IMR-90 (cell line): ENCODE results near the gene ACTL6B. TPM values are rescaled to one million over a fixed set of nuclear protein-coding genes. Genes with fewer than 3 reads are reported as not detected.
A peak's percentile ranks its signal among the peaks of the same experiment; 100 is the strongest.

Experiments used
- ATAC-seq: fragments of 200-7000 bp; cut with Tn5 transposase; 2 replicates; pipeline ENCODE4 v1.9.1; 2020; ENCODE audit warnings: low read depth, mild to moderate bottlenecking, moderate library complexity
- BruUV-seq: library from RNA; stranded (reverse); fragments of 400-500 nt; replicated peaks from 2 replicates; lab custom pipeline; 2021; lab: Mats Ljungman, UMichigan
- CTCF ChIA-PET: fragments of 300-600 bp; formaldehyde crosslinking; extraction: SDS; loops from one replicate; lab custom pipeline; 2021; ENCODE audit warnings: antibody characterized with exemption; lab: Yijun Ruan, JAX
- POLR2A ChIA-PET: fragments of 300-600 bp; sonication (Branson Sonifier 250); formaldehyde crosslinking; loops from one replicate; lab custom pipeline; 2022; ENCODE audit warnings: antibody characterized with exemption; ENCODE audit not compliant: unreplicated experiment; lab: Charles Lee
- DNase-seq: peaks from one replicate; pipeline ENCODE4 v3.0.0; 2013
- H2AFZ ChIP-seq: replicated peaks from 2 replicates; pipeline ENCODE3; 2013; ENCODE audit warnings: low read length, mild to moderate bottlenecking; ENCODE audit not compliant: poor library complexity
- H2AK5ac ChIP-seq: 2 replicates; pipeline ENCODE4 v1.6.1; 2013; ENCODE audit warnings: low read depth, low read length, inconsistent platforms
- H2AK9ac ChIP-seq: replicated peaks from 2 replicates; pipeline ENCODE3; 2013; ENCODE audit warnings: mild to moderate bottlenecking, low read depth, low read length, moderate library complexity; ENCODE audit not compliant: poor library complexity
- H2BK120ac ChIP-seq: 2 replicates; pipeline ENCODE4 v1.6.1; 2013; ENCODE audit warnings: low read depth, low read length, inconsistent platforms
- H2BK15ac ChIP-seq: 3 replicates; pipeline ENCODE4 v1.6.1; 2013; ENCODE audit warnings: low read depth, low read length, inconsistent platforms
- H2BK20ac ChIP-seq: 2 replicates; pipeline ENCODE4 v1.6.1; 2013; ENCODE audit warnings: low read depth, mild to moderate bottlenecking, inconsistent platforms, low read length, moderate library complexity
- H2BK5ac ChIP-seq: 2 replicates; pipeline ENCODE4 v1.6.1; 2013; ENCODE audit warnings: mild to moderate bottlenecking, low read depth, low read length, inconsistent platforms; ENCODE audit not compliant: poor library complexity, severe bottlenecking
- H3K14ac ChIP-seq: replicated peaks from 2 replicates; pipeline ENCODE4 v1.6.1; 2013; ENCODE audit warnings: low read depth, low read length, inconsistent platforms
- H3K18ac ChIP-seq: 2 replicates; pipeline ENCODE4 v1.6.1; 2013; ENCODE audit warnings: low read depth, low read length, control low read depth
- H3K23ac ChIP-seq: 2 replicates; pipeline ENCODE4 v1.6.1; 2013; ENCODE audit warnings: low read depth, low read length, inconsistent platforms
- H3K27ac ChIP-seq: 2 replicates; pipeline ENCODE4 v1.5.1; 2013; ENCODE audit warnings: mild to moderate bottlenecking, control low read depth, low read length; ENCODE audit not compliant: insufficient read depth
- H3K27me3 ChIP-seq: 2 replicates; pipeline ENCODE4 v1.6.1; 2013; ENCODE audit warnings: low read length; ENCODE audit not compliant: control insufficient read depth, insufficient read depth
- H3K36me3 ChIP-seq: 2 replicates; pipeline ENCODE4 v1.6.1; 2013; ENCODE audit warnings: low read length, mixed read lengths; ENCODE audit not compliant: control insufficient read depth, insufficient read depth
- H3K4ac ChIP-seq: 2 replicates; pipeline ENCODE4 v1.6.1; 2013; ENCODE audit warnings: low read depth, low read length, inconsistent platforms
- H3K4me1 ChIP-seq: 2 replicates; pipeline ENCODE4 v1.6.1; 2013; ENCODE audit warnings: low read length, mixed read lengths; ENCODE audit not compliant: control insufficient read depth, insufficient read depth
- H3K4me2 ChIP-seq: 2 replicates; pipeline ENCODE4 v1.6.1; 2013; ENCODE audit warnings: low read depth, mild to moderate bottlenecking, control low read depth, low read length, moderate library complexity
- H3K4me3 ChIP-seq: 2 replicates; pipeline ENCODE4 v1.5.1; 2013; ENCODE audit warnings: low read depth, mild to moderate bottlenecking, control low read depth, low read length, moderate library complexity; ENCODE audit not compliant: insufficient read depth
- H3K56ac ChIP-seq: 2 replicates; pipeline ENCODE4 v1.6.1; 2013; ENCODE audit warnings: low read length, inconsistent platforms; ENCODE audit not compliant: insufficient read depth; ENCODE audit errors: extremely low read depth
- H3K79me1 ChIP-seq, 2 experiments: 2 replicates each; pipeline ENCODE4 v1.6.1; 2013; ENCODE audit warnings: low read length in 2 of 2, inconsistent platforms in 1 of 2, low read depth in 1 of 2
- H3K9ac ChIP-seq: 2 replicates; pipeline ENCODE4 v1.6.1; 2013; ENCODE audit warnings: low read depth, low read length, control low read depth
- H3K9me1 ChIP-seq: 2 replicates; pipeline ENCODE4 v1.6.1; 2013; ENCODE audit warnings: low read length, inconsistent platforms; ENCODE audit not compliant: insufficient read depth
- H3K9me3 ChIP-seq: 2 replicates; pipeline ENCODE4 v1.6.1; 2013; ENCODE audit warnings: low read length; ENCODE audit not compliant: control insufficient read depth, insufficient read depth
- H4K20me1 ChIP-seq: 2 replicates; pipeline ENCODE4 v1.6.1; 2013; ENCODE audit warnings: low read length, inconsistent platforms; ENCODE audit not compliant: insufficient read depth
- H4K5ac ChIP-seq: 2 replicates; pipeline ENCODE4 v1.6.1; 2013; ENCODE audit warnings: mild to moderate bottlenecking, low read depth, low read length, control low read depth
- H4K8ac ChIP-seq, 2 experiments: 2 replicates each; pipeline ENCODE4 v1.6.1; 2013; ENCODE audit warnings: low read depth in 2 of 2, low read length in 2 of 2, control low read depth in 1 of 2, inconsistent platforms in 1 of 2
- H4K91ac ChIP-seq: 2 replicates; pipeline ENCODE4 v1.6.1; 2013; ENCODE audit warnings: low read depth, low read length, inconsistent platforms; ENCODE audit not compliant: insufficient read depth
- BHLHE40 ChIP-seq: fragments of 150-350 bp; IDR thresholded peaks from 2 replicates; pipeline ENCODE4 v1.6.1; 2016; ENCODE audit warnings: mild to moderate bottlenecking, low read depth, low read length
- CEBPB ChIP-seq: IDR thresholded peaks from 2 replicates; pipeline ENCODE4 v1.6.1; 2012; ENCODE audit warnings: low read depth, low read length, improper control_type of control experiment
- CHD1 ChIP-seq: IDR thresholded peaks from 2 replicates; pipeline ENCODE4 v1.6.1; 2012; ENCODE audit warnings: low read depth, low read length, improper control_type of control experiment
- FOS ChIP-seq: fragments of 150-350 bp; IDR thresholded peaks from 2 replicates; pipeline ENCODE4 v1.6.1; 2016; ENCODE audit warnings: low read depth, low read length
- MAFK ChIP-seq: IDR thresholded peaks from 2 replicates; pipeline ENCODE4 v1.6.1; 2012; ENCODE audit warnings: low read depth, low read length, improper control_type of control experiment
- MAZ ChIP-seq: IDR thresholded peaks from 2 replicates; pipeline ENCODE4 v1.6.1; 2012; ENCODE audit warnings: low read depth, mild to moderate bottlenecking, low read length, improper control_type of control experiment, moderate library complexity, borderline replicate concordance
- MXI1 ChIP-seq: IDR thresholded peaks from 2 replicates; pipeline ENCODE4 v1.6.1; 2012; ENCODE audit warnings: low read depth, mild to moderate bottlenecking, low read length, moderate library complexity, borderline replicate concordance
- NFE2L2 ChIP-seq: fragments of 150-350 bp; IDR thresholded peaks from 2 replicates; pipeline ENCODE4 v1.6.1; 2016; ENCODE audit warnings: low read depth, mild to moderate bottlenecking, low read length
- POLR2A ChIP-seq: IDR thresholded peaks from 2 replicates; pipeline ENCODE4 v1.6.1; 2012; ENCODE audit warnings: mild to moderate bottlenecking, low read depth, low read length
- RAD21 ChIP-seq: IDR thresholded peaks from 2 replicates; pipeline ENCODE4 v1.6.1; 2012; ENCODE audit warnings: low read length, improper control_type of control experiment
- RCOR1 ChIP-seq: IDR thresholded peaks from 2 replicates; pipeline ENCODE4 v1.6.1; 2012; ENCODE audit warnings: mild to moderate bottlenecking, low read length, improper control_type of control experiment; ENCODE audit not compliant: insufficient replicate concordance
- RFX5 ChIP-seq: IDR thresholded peaks from 2 replicates; pipeline ENCODE4 v1.8.0; 2012; ENCODE audit warnings: low read depth, mild to moderate bottlenecking, low read length, moderate library complexity
- SMC3 ChIP-seq: fragments of 150-350 bp; IDR thresholded peaks from 2 replicates; pipeline ENCODE4 v1.6.1; 2016; ENCODE audit warnings: low read depth, mild to moderate bottlenecking, antibody characterized with exemption, low read length, moderate library complexity
- WGBS, 2 experiments: methylation state at CpG; one replicate each; pipeline versions ENCODE4 v1.1.5 to v1.1.7; 2013; ENCODE audit warnings: missing lambda C conversion rate in 2 of 2; ENCODE audit not compliant: insufficient read length in 1 of 2; ENCODE audit errors: extremely low coverage in 2 of 2; 5-methylcytosine and 5-hydroxymethylcytosine counted together
- dilution Hi-C: fragments of 300-500 bp; cut with HindIII; formaldehyde crosslinking; loops from one replicate; pipeline ENCODE4 v1.14.3; 2018; ENCODE audit warnings: low sequenced_read_pairs; ENCODE audit not compliant: unreplicated experiment
- in situ Hi-C: fragments of 300-500 bp; cut with MboI; formaldehyde crosslinking; loops from 3 replicates; pipeline ENCODE4 v1.14.3; 2019; ENCODE audit warnings: low sequenced_read_pairs, inconsistent platforms, mixed read lengths
- intact Hi-C: fragments of 100-400 bp; cut with micrococcal nuclease; formaldehyde crosslinking; loops from 2 replicates; pipeline ENCODE4 v1.10.0; 2022
- polyA plus RNA-seq, 3 experiments: library from polyadenylated mRNA; depleted of rRNA; stranded (reverse); fragments of >200 nt; gene quantifications; 2 replicates each; pipeline ENCODE4 v1.2.3, GENCODE V29; 2012; ENCODE audit warnings: low replicate concordance in 1 of 3
- total RNA-seq: library from RNA; depleted of rRNA; stranded (reverse); fragments of >200 nt; gene quantifications from 2 replicates; pipeline ENCODE4 v1.2.3, GENCODE V29; 2012
- TF ChIP-seq, protein P1 (sequence below): fragments of 150-350 bp; IDR thresholded peaks from 2 replicates; pipeline ENCODE4 v1.6.1; 2016; ENCODE audit warnings: low read depth, mild to moderate bottlenecking, low read length, moderate library complexity, borderline replicate concordance
- TF ChIP-seq, protein P2 (sequence below): fragments of 150-350 bp; IDR thresholded peaks from 2 replicates; pipeline ENCODE4 v1.6.1; 2017; ENCODE audit warnings: mild to moderate bottlenecking, antibody characterized with exemption, low read length, low read depth
- TF ChIP-seq, protein P3 (sequence below): conservative IDR thresholded peaks from 2 replicates; pipeline ENCODE4 v1.5.1; 2012; ENCODE audit warnings: mild to moderate bottlenecking, low read depth, low read length, improper control_type of control experiment

ACTL6B gene
- total and polyA plus RNA-seq, 2 of the 4 experiments (the other 2 are of a cell fraction), result not detected

DNA sequence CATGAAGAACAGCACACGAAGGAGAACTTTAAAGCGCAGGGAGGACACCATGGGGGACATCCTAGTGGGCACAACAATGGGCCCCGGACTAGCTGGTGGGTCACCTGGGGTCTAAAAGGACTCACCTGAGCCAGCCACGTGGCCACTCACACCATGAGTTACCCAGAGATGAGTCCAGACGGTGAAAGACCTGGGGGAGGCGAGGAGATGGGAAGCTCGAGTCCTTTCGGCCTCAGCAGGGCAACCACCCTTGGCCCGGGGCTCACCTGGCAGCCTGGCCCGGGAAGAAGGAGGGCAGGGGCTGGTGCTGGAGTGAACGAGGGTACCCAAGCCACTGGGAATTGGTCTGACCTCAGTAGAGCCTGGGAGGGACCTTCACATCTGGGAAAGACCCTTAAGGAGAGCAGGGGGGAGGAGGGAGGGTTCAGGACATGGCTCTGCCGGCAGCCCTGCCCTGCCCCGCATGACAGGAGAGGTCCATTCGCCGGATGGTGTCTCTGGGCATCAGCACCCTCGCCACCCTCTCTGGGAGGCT, 32.1 kb upstream of the ACTL6B start:
- no peak overlapping the region for H2BK120ac ChIP-seq
- peaks cover 19% of the 10 kb centered on the region for H3K4me1 ChIP-seq
- H3K56ac ChIP-seq, result no peak overlapping the region
- POLR2A ChIA-PET, result no interaction called here
- H4K5ac ChIP-seq, result no peak overlapping the region
- no peak overlapping the region for H3K27ac ChIP-seq
- no peak overlapping the region for H3K4me2 ChIP-seq
- dilution Hi-C loops (no loop called here), intact Hi-C loops (no loop called here), in situ Hi-C loops (no loop called here)
- CTCF ChIA-PET, result no interaction called here
- 0 out of 2 replicates have a peak overlapping the region, but pooled peaks have one; percentile 9 for H2AK5ac ChIP-seq
- ATAC-seq (no peak), DNase-seq (no peak)
- H3K4me3 ChIP-seq, result no peak overlapping the region
- H3K27me3 ChIP-seq, result no peaks in the 10 kb centered on the region
- no peak overlapping the region for H3K9ac ChIP-seq
- H3K18ac ChIP-seq, result no peak overlapping the region
- TF ChIP-seq POLR2A (no peak), CHD1 (no peak), RFX5 (no peak), MAFK (no peak), SMC3 (no peak), MAZ (no peak), NFE2L2 (no peak), CEBPB (no peak), RCOR1 (no peak), BHLHE40 (no peak), RAD21 (no peak), FOS (no peak), MXI1 (no peak)
- TF ChIP-seq, protein P1, sequence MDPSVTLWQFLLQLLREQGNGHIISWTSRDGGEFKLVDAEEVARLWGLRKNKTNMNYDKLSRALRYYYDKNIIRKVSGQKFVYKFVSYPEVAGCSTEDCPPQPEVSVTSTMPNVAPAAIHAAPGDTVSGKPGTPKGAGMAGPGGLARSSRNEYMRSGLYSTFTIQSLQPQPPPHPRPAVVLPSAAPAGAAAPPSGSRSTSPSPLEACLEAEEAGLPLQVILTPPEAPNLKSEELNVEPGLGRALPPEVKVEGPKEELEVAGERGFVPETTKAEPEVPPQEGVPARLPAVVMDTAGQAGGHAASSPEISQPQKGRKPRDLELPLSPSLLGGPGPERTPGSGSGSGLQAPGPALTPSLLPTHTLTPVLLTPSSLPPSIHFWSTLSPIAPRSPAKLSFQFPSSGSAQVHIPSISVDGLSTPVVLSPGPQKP, result no peak
- TF ChIP-seq, protein P2, sequence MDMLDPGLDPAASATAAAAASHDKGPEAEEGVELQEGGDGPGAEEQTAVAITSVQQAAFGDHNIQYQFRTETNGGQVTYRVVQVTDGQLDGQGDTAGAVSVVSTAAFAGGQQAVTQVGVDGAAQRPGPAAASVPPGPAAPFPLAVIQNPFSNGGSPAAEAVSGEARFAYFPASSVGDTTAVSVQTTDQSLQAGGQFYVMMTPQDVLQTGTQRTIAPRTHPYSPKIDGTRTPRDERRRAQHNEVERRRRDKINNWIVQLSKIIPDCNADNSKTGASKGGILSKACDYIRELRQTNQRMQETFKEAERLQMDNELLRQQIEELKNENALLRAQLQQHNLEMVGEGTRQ, result no peak
- TF ChIP-seq, protein P3, sequence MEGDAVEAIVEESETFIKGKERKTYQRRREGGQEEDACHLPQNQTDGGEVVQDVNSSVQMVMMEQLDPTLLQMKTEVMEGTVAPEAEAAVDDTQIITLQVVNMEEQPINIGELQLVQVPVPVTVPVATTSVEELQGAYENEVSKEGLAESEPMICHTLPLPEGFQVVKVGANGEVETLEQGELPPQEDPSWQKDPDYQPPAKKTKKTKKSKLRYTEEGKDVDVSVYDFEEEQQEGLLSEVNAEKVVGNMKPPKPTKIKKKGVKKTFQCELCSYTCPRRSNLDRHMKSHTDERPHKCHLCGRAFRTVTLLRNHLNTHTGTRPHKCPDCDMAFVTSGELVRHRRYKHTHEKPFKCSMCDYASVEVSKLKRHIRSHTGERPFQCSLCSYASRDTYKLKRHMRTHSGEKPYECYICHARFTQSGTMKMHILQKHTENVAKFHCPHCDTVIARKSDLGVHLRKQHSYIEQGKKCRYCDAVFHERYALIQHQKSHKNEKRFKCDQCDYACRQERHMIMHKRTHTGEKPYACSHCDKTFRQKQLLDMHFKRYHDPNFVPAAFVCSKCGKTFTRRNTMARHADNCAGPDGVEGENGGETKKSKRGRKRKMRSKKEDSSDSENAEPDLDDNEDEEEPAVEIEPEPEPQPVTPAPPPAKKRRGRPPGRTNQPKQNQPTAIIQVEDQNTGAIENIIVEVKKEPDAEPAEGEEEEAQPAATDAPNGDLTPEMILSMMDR, result no peak
- no peak overlapping the region for H2AK9ac ChIP-seq
- no peak overlapping the region for H3K23ac ChIP-seq
- no peak overlapping the region for H2AFZ ChIP-seq
- H4K91ac ChIP-seq, result no peak overlapping the region
- peaks cover 54% of the 10 kb centered on the region for H3K36me3 ChIP-seq
- BruUV-seq, result no TSS peak
- peaks cover 61% of the 10 kb centered on the region for H4K20me1 ChIP-seq
- H2BK20ac ChIP-seq, result no peak overlapping the region
- H3K9me1 ChIP-seq, result no peaks in the 10 kb centered on the region
- no peak overlapping the region for H3K4ac ChIP-seq
- WGBS, 2 experiments, result no CpG with 5 or more reads among the region's 16 CpGs
- H3K79me1 ChIP-seq, result peaks cover 28 to 54% of the 10 kb centered on the region in 2 experiments
- no peak overlapping the region for H3K14ac ChIP-seq
- no peak overlapping the region for H2BK5ac ChIP-seq
- no peak overlapping the region for H2BK15ac ChIP-seq
- H4K8ac ChIP-seq, result no peak overlapping the region
- no peaks in the 10 kb centered on the region for H3K9me3 ChIP-seq
